ENCODE data around the gene LENEP.

LENEP gene

GRCh38 chr1:155011437-155012025 is 18.1 kb downstream of the LENEP start:
- no peak for DNase-seq

- peak; percentile 56 to 72 (median 58) for DNase-seq
These were observed 18.7 kb downstream of the LENEP start for GRCh38 chr1:155012026-155012546.

- peak; percentile 48 to 58 (median 57) for DNase-seq
These were observed 19.6 kb downstream of the LENEP start for GRCh38 chr1:155012776-155013602.

- no peak for DNase-seq
These were observed 20.2 kb downstream of the LENEP start for GRCh38 chr1:155013632-155014031.

- DNase-seq, result no peak
These were observed 21.5 kb downstream of the LENEP start for GRCh38 chr1:155014709-155015508.

- no peak for DNase-seq
These were observed 22.3 kb downstream of the LENEP start for GRCh38 chr1:155015527-155016230.

GRCh38 chr1:155016231-155016831 is 22.9 kb downstream of the LENEP start:
- no peak for DNase-seq

- DNase-seq, result peak; percentile 88 to 94 (median 89)
These were observed 23.9 kb downstream of the LENEP start for GRCh38 chr1:155017041-155017945.

- no peak for DNase-seq
These were observed 24.5 kb downstream of the LENEP start for GRCh38 chr1:155017946-155018316.

GRCh38 chr1:155018617-155019348 is 25.4 kb downstream of the LENEP start:
- DNase-seq, result peak in 2 of 3 donors; percentile 51 to 55

GRCh38 chr1:155019377-155020245 is 26.2 kb downstream of the LENEP start:
- no peak for DNase-seq

- no peak for DNase-seq
These were observed 28.9 kb downstream of the LENEP start for GRCh38 chr1:155022136-155022926.

- DNase-seq, result no peak
These were observed 29.5 kb downstream of the LENEP start for GRCh38 chr1:155022927-155023236.

- no peak for DNase-seq
These were observed 30.2 kb downstream of the LENEP start for GRCh38 chr1:155023627-155024026.

- no peak for DNase-seq
These were observed 30.9 kb downstream of the LENEP start for GRCh38 chr1:155024315-155024714.

GRCh38 chr1:155026154-155026553 is 32.8 kb downstream of the LENEP start:
- no peak for DNase-seq

GRCh38 chr1:155026588-155026987 is 33.2 kb downstream of the LENEP start:
- DNase-seq, result no peak

- DNase-seq, result no peak
These were observed 36.3 kb downstream of the LENEP start for GRCh38 chr1:155029513-155030242.

Data from suppressor macrophage treated with lipopolysaccharide for 1 hour (primary cell).